HG02610 (cell line): ENCODE measurements around the gene ERBB4.
"Not testable (repeated sequence)": the region's sequence is repeated elsewhere in the genome, so short reads cannot be mapped to it uniquely, and the experiment has no call there.

Experiments used
- ATAC-seq: cut with Tn5 transposase; IDR thresholded peaks from one replicate; pipeline ENCODE4 v1.9.1; 2021; ENCODE audit warnings: mild to moderate bottlenecking, moderate library complexity; ENCODE audit not compliant: unreplicated experiment

The ERBB4 gene

GRCh38 chr2:211654211-211654780, 884.3 kb downstream of the ERBB4 start:
- ATAC-seq = no peak

GRCh38 chr2:211652327-211652726, 886.3 kb downstream of the ERBB4 start:
- no peak for ATAC-seq

- ATAC-seq = no peak
Observed at GRCh38 chr2:211649331-211649730, 889.3 kb downstream of the ERBB4 start.

GRCh38 chr2:211631503-211631902, 907.1 kb downstream of the ERBB4 start:
- ATAC-seq = no peak

GRCh38 chr2:211623096-211623495, 915.5 kb downstream of the ERBB4 start:
- ATAC-seq = no peak

GRCh38 chr2:211620986-211621385, 917.6 kb downstream of the ERBB4 start:
- no peak for ATAC-seq

GRCh38 chr2:211617803-211618202, 920.8 kb downstream of the ERBB4 start:
- ATAC-seq = no peak

- ATAC-seq = no peak
Observed at GRCh38 chr2:211611621-211612020, 927.0 kb downstream of the ERBB4 start.

- no peak for ATAC-seq
Observed at GRCh38 chr2:211611061-211611518, 927.5 kb downstream of the ERBB4 start.

- ATAC-seq = no peak
Observed at GRCh38 chr2:211609127-211609526, 929.5 kb downstream of the ERBB4 start.

GRCh38 chr2:211599146-211599545, 939.5 kb downstream of the ERBB4 start:
- ATAC-seq = no peak

- no peak for ATAC-seq
Observed at GRCh38 chr2:211598238-211598637, 940.4 kb downstream of the ERBB4 start.

- not testable (repeated sequence) for ATAC-seq
Observed at GRCh38 chr2:211592006-211592405, 946.6 kb downstream of the ERBB4 start.

GRCh38 chr2:211591426-211591825, 947.2 kb downstream of the ERBB4 start:
- no peak for ATAC-seq

- ATAC-seq = no peak
Observed at GRCh38 chr2:211568439-211568838, 970.2 kb downstream of the ERBB4 start.

- no peak for ATAC-seq
Observed at GRCh38 chr2:211564441-211564840, 974.2 kb downstream of the ERBB4 start.

GRCh38 chr2:211545582-211545981, 993.0 kb downstream of the ERBB4 start:
- ATAC-seq = no peak

GRCh38 chr2:211534632-211535031, 1004.0 kb downstream of the ERBB4 start:
- ATAC-seq = no peak

- not testable (repeated sequence) for ATAC-seq
Observed at GRCh38 chr2:211524248-211524647, 1014.4 kb downstream of the ERBB4 start.

GRCh38 chr2:211516537-211516936, 1022.1 kb downstream of the ERBB4 start:
- no peak for ATAC-seq

- ATAC-seq = no peak
Observed at GRCh38 chr2:211514049-211514448, 1024.6 kb downstream of the ERBB4 start.

- no peak for ATAC-seq
Observed at GRCh38 chr2:211513446-211513845, 1025.2 kb downstream of the ERBB4 start.

GRCh38 chr2:211512806-211513205, 1025.8 kb downstream of the ERBB4 start:
- no peak for ATAC-seq
